Keratinocyte (primary cell): ENCODE data around the gene TTLL4.

ENCODE experiments used
- EZH2 ChIP-seq: IDR thresholded peaks from one replicate; pipeline ENCODE4 v1.6.1; 2012; ENCODE audit warnings: inconsistent platforms, mild to moderate bottlenecking, low read length, moderate library complexity
- TF ChIP-seq, protein P1 (sequence below), 3 experiments: IDR thresholded peaks in 1 of 3; conservative IDR thresholded peaks in 1 of 3; optimal IDR thresholded peaks in 1 of 3; 2 replicates in 2 of 3; 3 replicates in 1 of 3; pipeline versions ENCODE3 to v1.5.1; 2011; ENCODE audit warnings: low read length in 3 of 3, mild to moderate bottlenecking in 3 of 3, moderate library complexity in 2 of 3, control low read depth in 1 of 3, inconsistent platforms in 1 of 3; ENCODE audit not compliant: insufficient read depth in 2 of 3; ENCODE audit errors: extremely low read depth in 1 of 3

DNA sequence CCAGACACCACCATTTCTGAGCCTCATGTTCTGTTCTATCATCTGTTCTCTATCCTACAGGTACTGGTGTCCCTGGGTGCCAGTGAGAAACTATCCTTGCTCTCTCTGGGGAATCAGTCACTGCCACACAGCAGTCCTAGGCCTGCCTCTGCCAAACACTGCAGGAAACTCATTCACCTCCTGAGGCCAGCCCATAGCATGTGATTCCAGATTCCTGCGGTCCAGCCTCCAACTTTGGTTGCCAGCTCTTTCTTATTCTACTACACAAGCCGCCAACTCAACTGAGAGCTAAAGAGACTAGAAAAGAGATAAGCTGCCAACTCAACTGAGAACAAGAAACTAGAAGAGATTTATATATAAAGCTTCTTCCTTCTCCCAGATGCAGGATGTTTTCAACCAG lies 8.8 kb upstream of the TTLL4 start:
- TF ChIP-seq, protein P1, sequence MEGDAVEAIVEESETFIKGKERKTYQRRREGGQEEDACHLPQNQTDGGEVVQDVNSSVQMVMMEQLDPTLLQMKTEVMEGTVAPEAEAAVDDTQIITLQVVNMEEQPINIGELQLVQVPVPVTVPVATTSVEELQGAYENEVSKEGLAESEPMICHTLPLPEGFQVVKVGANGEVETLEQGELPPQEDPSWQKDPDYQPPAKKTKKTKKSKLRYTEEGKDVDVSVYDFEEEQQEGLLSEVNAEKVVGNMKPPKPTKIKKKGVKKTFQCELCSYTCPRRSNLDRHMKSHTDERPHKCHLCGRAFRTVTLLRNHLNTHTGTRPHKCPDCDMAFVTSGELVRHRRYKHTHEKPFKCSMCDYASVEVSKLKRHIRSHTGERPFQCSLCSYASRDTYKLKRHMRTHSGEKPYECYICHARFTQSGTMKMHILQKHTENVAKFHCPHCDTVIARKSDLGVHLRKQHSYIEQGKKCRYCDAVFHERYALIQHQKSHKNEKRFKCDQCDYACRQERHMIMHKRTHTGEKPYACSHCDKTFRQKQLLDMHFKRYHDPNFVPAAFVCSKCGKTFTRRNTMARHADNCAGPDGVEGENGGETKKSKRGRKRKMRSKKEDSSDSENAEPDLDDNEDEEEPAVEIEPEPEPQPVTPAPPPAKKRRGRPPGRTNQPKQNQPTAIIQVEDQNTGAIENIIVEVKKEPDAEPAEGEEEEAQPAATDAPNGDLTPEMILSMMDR (optimal IDR thresholded peaks at IDR 0.05 in 1 of 3, IDR thresholded peaks at IDR 0.05 in 1 of 3, conservative IDR thresholded peaks at IDR 0.05 in 1 of 3; ENCODE audit: extremely low read depth in 1 of 3, insufficient read depth in 2 of 3, low read length in 3 of 3): no peak
- no peak for TF ChIP-seq EZH2
